ENCODE data around the gene MAPK14. TPM values are rescaled to one million over a fixed set of nuclear protein-coding genes. Genes with fewer than 3 reads are reported as not detected.
A peak's percentile ranks its signal among the peaks of the same experiment; 100 is the strongest.

MAPK14 gene
- total and polyA plus RNA-seq, 2 of the 4 experiments (the other 2 are of a cell fraction) = 28.4 to 74.4 TPM

GRCh38 chr6:36127462-36128016 lies 99.9 kb downstream of the MAPK14 start (continued):
- TF ChIP-seq RCOR1 (IDR thresholded peaks at IDR 0.05; ENCODE audit: insufficient replicate concordance, low read length) = no peak
- no peak for TF ChIP-seq POLR2A (IDR thresholded peaks at IDR 0.05; ENCODE audit: low read depth, low read length)
- peak; percentile 54; the same call in 1 of the 2 replicates for TF ChIP-seq BHLHE40 (IDR thresholded peaks at IDR 0.05; ENCODE audit: low read depth, low read length)
- TF ChIP-seq CEBPB (IDR thresholded peaks at IDR 0.05; ENCODE audit: low read depth, low read length) = peak; percentile 98
- peak; percentile 86 for TF ChIP-seq MAZ (IDR thresholded peaks at IDR 0.05; ENCODE audit: borderline replicate concordance, low read depth, low read length)
- TF ChIP-seq RFX5 (IDR thresholded peaks at IDR 0.05; ENCODE audit: low read depth, low read length) = no peak
- TF ChIP-seq SMC3 (IDR thresholded peaks at IDR 0.05; ENCODE audit: low read depth, low read length) = no peak
- TF ChIP-seq NFE2L2 (IDR thresholded peaks at IDR 0.05; ENCODE audit: low read depth, low read length) = peak; percentile 71; the same call in 1 of the 2 replicates
